HG03571 (cell line): ENCODE data around the gene RRAS2.
"Not testable (repeated sequence)": the region's sequence is repeated elsewhere in the genome, so short reads cannot be mapped to it uniquely, and the experiment has no call there.

Experiments used
- ATAC-seq: cut with Tn5 transposase; IDR thresholded peaks from one replicate; pipeline ENCODE4 v1.9.1; 2021; ENCODE audit not compliant: unreplicated experiment

RRAS2 gene

DNA sequence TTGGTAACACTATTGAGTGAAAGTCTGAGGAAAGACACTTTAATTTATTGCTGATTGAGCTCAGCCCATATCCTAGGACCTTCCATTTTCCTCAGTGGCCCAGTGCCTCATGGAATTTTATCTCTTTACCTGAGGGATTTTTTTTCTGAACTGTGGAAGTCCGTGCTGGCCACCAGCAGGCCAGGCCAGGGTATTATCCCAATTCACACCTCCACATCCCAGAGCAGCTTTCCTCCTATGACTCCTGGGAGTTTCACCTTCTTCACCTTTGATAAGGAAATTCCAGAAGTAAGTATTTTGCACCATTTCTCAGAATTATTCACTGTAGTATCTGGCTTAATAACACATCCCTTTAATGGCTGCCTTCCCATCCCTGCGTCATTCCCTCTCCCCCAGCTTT is 13.0 kb upstream of the RRAS2 start:
- no peak for ATAC-seq

DNA sequence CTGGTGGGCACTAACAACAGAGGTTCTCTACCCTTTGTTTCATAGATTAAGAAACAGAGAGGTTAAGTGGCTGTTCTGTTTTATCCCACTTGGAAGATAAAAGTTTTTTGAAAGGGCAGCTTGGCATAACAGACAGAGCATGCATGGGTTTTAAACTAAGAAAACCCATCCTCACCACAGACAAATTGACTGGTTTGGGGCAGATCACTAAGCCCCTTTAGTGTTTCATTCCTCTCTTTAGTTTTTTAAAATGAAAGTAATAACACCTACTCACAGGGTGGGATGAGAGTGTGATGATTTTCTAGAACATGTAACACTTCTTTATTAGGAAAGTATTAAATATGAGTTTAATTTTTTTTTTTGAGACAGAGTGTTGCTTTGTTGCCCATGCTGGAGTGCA is 12.3 kb upstream of the RRAS2 start:
- ATAC-seq: no peak

DNA sequence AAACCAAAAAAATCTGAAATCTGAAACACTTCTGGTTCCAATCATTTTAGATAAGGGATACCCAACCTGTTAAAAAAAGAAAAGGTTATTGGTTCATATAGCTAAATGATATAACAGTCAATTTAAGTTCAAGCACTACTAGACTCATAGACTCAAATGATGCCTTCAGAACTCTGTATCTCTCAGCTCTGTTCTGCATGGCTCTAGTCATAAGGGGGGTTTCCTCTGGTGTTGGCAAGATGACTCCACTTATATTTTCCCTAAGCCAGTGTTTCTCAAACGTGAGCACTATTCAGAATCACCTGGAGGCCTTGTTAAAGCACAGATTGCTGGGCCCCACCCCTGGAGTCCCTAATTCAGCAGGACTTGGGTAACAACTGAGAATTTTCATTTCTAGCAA is 11.5 kb upstream of the RRAS2 start:
- ATAC-seq: no peak

DNA sequence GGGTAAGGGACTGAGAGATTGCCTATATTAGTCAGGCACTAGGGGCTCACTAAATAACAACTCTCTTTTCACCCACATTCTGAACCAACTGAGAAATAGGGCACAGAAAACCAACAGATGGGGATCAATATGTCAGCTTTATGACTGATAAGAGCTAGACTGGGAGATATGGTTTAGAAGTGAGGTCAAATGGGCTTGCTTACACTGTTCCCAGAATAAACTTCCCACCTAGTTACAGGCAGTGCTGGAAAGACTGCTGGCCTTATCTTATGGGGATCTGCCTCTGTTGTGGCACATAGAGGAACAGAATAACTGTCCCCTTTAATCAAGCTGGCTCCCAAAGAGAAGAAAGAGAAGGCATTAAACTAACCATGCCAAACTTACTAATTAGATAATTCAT is 10.6 kb upstream of the RRAS2 start:
- ATAC-seq: no peak

DNA sequence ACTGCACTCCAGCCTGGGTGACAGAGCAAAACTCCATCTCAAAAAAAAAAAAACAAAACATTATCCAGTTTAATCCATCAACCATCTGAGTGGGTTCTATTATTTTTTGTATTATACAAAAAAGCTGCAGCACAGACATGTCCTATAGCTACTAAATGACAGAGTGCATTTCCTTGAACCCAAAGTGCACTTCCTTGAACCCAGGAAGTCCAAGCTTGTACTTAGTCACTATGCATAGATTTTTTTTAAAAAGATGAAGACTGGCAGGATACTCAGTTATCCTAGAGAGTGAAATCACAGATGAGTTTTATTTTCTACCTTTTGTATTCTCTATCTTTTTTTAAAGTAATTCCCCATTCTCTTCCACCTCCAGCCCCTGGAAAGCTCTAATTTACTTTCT is 8.0 kb upstream of the RRAS2 start:
- no peak for ATAC-seq

DNA sequence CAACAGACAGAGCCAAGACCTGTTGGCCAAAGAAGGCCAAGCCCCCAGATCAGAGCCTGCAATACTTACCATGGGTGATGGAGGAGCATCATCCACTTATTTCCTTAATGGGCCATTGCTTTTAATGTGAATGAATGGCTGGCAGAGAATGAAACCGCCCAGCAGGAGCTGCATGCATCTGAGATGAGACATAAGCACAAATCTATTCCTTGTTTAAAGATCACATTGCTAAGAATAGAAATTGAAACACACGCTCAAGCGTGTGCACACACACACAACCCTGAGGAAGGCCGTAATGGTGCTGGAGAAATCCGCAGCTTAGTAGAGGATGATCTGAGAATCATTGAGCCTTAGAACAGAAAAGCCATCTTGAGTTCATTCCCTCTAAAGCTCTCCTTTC is 5.3 kb upstream of the RRAS2 start:
- no peak for ATAC-seq

DNA sequence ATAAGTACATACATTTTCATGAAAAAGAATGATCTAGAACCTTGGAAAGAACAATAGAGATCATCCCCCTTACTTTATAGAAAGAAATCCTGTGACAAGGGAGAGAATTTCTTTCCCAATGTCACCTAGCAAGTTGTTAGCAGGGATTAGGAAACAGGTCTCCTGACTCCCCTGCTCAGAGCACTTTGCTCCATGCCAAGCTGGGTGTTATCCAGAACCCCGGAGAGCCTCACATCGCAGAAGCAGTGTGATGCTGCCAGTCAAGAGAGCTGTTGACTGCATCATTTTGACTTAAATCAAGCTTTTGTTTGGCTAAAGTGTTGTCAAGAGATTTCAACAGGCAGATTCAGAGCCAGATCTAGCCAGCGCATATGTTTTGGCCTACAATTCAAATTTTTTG is 3.6 kb upstream of the RRAS2 start:
- no peak for ATAC-seq

DNA sequence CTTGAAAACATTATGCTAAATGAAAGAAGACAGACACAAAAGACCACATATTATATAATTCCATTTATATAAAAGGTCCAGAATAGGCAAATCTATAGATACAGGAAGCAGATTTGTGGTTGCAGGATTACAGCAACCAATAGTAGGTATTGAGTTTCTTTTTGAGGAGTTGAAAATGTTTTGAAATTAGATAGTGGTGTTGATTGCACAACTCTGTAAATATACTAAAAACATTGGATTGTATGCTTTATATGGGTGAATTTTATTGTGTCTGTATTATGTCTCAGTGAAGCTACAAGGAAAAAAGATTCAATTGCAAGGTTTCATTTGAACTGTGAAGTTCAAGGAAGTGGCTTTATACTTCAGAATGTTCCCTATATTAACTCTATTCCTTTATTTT is 3.0 kb upstream of the RRAS2 start:
- ATAC-seq: no peak

DNA sequence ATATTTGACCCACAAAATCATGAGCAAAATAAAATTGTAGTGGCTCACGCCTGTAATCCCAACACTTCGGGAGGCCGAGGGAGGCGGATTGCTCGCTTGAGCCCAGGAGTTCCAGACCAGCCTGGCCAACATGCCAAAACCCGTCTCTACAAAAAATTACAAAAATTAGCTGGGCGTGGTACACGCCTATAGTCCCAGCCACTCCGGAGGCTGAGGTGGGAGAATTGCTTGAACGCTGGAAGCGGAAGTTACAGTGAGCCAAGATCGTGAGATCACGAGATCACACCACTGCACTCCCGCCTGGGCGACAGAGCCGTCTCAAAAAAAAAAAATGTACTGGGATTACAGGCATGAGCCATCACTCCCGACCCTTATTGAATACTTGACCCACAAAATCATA is 2.0 kb upstream of the RRAS2 start:
- no peak for ATAC-seq

DNA sequence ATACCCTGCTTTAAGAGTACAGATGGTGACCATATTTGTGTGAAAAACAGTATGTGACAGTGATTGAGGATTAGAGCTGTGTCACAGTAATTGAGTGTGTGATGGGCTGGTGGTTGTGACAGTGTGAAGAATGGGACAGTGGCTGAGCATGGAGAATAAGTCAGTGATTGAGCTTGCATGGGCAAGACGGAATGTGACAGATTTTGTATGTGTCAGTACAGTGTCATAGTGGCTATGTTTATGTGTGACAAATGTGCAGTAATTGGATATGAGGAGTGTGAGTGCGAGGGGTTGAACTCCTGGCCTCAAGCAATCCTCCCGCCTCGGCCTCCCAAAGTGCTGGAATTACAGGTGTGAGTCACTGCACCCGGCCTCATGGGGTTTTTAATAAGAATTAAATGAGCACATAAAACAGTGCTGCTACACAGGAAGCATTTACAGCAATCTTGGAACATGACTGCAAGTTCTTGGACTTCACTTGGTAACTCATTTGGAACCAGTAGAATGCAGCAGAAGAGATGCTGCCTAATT is 583 bp upstream of the RRAS2 start:
- no peak for ATAC-seq

DNA sequence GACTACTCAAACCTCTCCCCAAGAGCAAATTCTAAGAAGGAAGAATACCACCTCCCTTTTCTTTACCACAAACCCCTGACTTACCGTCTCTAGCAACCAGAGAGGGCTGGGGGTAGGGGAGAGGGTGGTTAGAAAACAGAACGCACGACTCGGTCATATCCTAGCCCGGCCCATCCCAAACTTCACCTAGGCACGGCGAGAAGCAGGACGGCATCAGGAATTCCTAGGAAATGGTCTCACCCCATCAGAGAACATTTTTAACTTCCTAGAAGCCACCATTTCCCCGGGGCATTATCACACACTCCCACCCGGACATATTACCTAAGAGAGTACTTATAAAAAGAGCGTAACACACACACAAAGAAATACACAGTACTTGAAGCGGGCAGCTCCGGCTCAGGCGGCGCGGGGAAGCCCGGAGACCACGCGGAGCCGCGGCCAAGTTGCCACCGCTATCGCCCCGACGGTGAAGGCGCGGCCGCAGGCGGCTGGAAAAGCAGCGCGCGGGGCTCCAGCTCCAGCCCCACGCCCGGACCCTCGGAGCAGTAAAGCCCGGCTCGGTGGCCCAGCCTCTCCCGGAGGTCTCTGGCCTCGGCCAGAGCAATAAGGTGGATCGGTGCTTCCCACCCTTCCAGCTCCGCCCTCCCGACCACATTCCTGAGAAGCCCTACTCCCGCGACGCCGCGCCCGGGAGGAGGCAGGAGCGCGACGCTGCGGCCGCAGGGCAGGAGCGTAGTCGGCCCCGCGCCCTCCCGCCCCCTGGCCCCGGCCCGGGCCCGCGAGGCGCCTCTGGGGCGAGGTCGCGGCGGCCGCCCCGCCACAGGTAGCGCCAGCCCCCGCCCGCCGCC is 878 bp downstream of the RRAS2 start:
- ATAC-seq: peak; percentile 35

DNA sequence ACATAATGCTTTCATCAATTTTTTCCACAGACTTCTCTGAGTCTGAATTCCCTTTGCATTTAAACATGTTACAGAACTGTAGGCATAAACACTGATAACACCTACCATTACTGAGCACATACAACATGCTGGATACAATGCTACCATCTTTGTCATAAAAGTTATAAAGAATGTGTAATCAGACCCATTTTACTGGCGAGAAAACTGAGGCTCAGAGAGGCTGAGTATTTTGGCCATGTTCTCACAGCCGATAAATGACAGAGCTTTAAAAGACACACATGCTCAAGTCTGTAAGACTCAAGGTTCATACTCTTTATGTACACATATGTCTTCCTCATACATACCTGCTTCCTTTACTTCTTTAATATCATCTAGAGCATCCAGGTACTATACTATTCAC is 2.6 kb downstream of the RRAS2 start:
- ATAC-seq: no peak

DNA sequence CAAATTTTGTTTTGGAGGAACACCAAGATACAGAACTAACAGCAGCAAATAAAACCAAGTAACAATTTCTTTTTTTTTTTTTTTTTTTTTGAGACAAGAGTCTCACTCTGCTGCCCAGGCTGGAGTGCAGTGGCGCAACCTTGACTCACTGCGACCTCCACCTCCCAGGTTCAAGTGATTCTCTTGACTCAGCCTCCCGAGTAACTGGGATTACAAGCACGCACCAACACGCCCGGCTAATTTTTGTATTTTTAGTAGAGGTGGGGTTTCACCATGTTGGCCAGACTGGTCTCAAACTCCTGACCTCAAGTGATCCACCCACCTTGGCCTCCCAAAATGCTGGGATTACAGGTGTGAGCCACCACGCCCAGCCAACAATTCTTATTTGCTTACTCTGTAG is 4.4 kb downstream of the RRAS2 start:
- ATAC-seq: not testable (repeated sequence)

DNA sequence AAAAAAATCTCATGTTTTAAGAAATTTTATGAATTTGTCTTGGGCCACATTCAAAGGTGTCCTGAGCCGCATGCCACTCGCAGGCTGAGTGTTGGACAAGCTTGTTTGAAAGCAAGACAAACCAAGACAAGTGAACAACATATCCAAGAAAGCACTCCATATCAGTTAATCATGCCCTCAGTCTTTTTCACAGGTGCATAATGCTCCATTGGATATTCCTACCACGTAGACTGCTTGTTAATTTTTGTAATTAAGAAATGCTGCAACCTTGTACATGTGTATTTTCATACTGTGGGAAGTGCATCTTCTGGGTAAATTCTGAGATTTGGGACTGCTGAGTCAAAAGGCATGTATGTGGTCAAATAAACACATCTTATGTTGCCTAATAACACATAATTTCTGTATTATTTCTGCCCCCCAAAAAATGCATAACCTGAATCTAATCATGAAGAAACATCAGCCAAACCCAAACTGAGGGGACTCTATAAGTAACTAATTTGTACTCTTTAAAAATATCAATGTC is 8.2 kb downstream of the RRAS2 start:
- no peak for ATAC-seq

DNA sequence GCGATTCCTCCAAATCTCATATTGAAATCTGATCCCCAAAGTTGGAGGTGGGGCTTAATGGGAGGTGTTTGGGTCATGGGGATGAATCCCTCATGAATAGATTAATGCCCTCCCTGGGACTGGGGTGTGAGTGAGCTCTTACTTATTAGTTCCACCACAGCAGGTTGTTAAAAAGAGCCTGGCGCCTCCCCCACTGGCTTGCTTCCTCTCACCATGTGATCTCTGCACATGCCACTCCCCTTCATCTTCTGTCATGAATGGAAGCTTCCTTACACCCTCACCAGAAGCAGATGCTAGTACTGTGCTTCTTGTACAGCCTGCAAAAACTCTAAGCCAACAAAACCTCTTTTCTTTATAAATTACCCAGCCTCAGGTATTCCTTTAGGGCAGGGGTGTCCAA is 8.8 kb downstream of the RRAS2 start:
- ATAC-seq: no peak

DNA sequence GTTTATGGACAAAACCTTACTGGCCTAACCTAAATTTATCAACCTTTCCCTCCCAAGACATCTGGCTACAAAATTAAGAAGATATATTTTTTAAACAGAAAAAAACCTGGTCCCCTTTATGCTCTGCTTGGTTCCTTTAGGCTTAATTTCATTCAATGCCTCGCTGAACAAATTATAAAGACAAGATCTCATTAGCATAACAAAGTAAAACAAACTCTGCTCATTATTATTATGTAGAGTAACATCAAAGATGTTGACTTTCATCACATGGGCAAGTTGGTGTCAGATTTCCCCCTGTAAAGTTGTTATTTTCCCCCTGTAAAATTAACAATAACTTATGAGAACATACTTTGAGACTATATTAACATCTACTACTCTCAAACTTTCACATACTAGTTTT is 11.0 kb downstream of the RRAS2 start:
- ATAC-seq: no peak

DNA sequence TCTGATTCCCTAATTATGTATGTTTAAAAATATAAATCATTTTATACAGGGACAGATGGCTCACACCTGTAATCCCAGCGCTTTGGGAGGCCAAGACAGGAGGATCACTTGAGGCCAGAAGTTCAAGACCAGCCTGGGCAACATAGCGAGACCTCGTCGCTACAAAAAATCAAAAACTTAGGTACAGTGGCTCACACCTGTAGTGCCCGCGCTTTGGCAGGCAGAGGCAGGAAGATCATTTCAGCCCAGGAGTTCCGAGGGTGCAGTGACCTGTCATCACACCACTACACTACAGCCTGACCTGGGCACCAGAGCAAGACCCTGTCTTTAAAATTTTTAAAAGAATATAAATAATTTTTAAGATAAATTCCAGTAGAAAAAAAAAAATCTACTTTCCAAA is 11.5 kb downstream of the RRAS2 start:
- no peak for ATAC-seq

DNA sequence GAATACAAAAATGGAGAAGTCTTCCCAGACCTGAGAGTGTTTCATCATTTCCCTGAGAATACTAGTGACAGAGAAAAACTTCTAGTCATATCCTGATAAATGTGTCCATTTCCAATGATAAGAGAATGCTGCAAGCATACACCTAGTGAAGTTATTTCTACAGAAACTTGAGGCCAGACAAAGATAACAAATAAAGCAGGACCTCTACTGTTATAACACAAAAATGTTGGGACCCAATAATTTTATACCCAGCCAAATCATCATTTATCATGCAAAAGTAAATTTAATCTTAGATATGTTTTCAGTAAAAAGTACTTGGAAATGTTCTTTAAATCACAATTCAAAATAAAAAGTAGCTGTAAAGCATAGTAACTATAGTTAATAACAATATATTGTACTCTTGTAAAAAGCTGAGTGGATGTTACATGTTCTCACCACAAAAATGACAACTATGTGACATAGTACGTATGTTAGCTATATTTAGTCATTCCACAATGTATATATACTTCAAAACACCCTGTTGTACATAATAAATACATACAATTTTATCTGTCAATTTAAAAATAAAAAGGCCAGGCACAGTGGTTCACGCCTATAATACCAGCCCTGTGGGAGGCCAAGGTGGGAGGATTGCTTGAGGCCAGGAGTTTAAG is 12.6 kb downstream of the RRAS2 start:
- ATAC-seq: no peak

DNA sequence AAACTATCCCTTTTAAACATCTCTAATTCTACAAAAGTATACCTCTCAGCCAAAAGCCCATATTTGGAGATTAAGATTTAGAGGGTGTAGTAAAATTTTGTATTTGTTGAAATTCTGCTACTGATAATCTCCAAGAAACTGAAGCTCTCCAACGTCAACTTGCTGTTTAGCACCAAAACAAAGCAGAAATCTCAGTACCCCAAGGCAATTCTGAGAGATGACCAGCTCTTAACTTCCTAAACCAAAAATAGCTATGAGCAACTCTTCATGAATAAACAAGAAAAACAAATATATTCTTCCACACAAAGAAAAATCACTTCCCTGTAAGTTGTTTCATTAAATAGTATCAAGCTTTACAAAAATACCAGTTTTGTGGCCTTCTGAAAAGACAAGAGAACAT is 13.3 kb downstream of the RRAS2 start:
- ATAC-seq: no peak

DNA sequence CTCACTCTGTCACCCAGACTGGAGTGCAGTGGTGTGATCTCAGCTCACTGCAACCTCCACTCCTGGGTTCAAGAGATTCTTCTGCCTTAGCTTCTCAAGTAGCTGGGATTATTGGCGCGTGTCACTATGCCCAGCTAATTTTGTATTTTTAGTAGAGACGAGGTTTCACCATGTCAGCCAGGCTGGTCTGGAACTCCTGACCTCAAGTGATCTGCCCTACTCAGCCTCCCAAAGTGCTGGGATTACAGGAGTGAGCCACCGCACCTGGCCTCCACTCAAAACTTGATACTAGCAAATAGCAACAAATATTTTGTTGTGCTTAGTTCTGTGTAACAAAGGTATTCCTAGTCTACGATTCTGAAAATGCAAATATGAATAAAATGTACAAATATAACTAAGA is 14.0 kb downstream of the RRAS2 start:
- ATAC-seq: not testable (repeated sequence)

DNA sequence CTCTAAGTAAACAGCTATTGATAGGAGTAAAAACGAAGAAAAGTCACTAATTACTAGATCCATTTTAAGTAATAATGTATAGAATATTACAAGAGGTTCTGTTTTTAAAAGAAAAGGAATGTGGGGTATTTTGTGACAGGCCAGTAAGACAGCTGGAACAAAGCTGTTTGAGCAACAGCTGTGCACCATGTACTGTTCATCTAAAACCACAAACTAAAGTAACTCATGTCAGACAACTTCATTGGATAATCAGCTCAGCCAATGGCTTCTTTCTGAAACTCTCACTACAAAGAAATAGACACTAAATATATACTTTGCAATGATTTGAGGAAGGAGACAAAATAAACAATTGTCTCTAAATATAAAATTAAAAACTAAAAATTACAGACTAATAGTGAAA is 16.1 kb downstream of the RRAS2 start:
- peak; percentile 66 for ATAC-seq

DNA sequence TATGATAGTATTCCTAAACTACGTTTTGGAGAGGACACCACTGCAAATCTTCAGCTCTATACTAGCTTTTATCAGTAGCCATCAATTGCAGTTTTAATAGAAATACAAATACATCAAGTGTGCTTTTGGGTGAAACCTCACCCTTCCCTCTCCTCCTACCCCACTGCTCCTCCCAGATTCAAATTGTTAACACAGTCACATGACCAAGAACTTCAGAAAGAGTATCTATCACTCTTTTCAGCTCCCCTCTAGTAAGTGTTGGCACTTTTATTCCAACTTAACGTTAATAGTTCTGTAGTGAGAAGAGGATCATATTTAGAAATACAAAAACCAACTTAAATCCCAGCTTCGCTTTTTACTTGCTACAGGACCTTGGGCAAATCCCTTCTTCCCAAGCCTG is 17.0 kb downstream of the RRAS2 start:
- ATAC-seq: no peak
